Measurements from ENCODE around the gene PSMB1.

DNA sequence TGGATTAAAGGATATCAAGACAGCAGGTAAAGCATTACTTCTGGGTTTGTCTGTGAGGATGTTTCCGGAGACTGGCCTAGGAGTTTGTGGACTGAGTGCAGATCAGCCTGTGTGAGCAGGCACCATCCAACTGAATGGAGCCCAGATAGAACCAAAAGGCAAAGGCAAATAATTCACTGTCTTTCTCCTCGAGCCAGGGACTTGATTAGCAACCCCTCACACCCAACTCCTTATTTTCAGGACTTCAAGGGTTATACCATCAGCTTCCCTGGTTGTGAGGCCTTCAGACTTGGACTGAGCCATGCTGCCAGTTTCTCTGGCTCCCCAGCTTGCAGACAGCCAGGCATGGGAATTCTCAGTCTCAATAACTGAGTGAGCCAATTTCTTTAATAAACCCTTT lies 19.3 kb downstream of the PSMB1 start:
- TF ChIP-seq CTCF (IDR thresholded peaks at IDR 0.05; ENCODE audit: low read length): no peak
- no peak for TF ChIP-seq EZH2 (optimal IDR thresholded peaks at IDR 0.05; ENCODE audit: low read depth, low read length)
